GM12864 (cell line): Measurements from ENCODE around the gene NECTIN4.

ENCODE experiments used
- DNase-seq: peaks from one replicate; pipeline ENCODE4 v3.0.0-alpha.2; 2011; ENCODE audit warnings: low read depth
- H3K4me3 ChIP-seq: 2 replicates; pipeline ENCODE4 v1.5.1; 2011; ENCODE audit warnings: mild to moderate bottlenecking, low read depth, low read length, control low read depth
- CTCF ChIP-seq: IDR thresholded peaks from 2 replicates; pipeline ENCODE4 v1.5.1; 2011; ENCODE audit warnings: low read depth, mild to moderate bottlenecking, moderate library complexity, low read length, control low read depth, inconsistent platforms; ENCODE audit errors: missing control alignments

NECTIN4 gene

GRCh38 chr1:161021970-161022353 lies 67.4 kb downstream of the NECTIN4 start:
- H3K4me3 ChIP-seq = no peak overlapping the region; the same call in 1 of the 2 replicates
- TF ChIP-seq CTCF = no peak
- DNase-seq = no peak

- TF ChIP-seq CTCF = no peak
- H3K4me3 ChIP-seq = peak overlapping the region; percentile 62
- peak; percentile 73 for DNase-seq
These were observed 68.0 kb downstream of the NECTIN4 start for GRCh38 chr1:161021165-161021969.
